Measurements from ENCODE around the gene PAPOLB. TPM values are rescaled to one million over a fixed set of nuclear protein-coding genes. Genes with fewer than 3 reads are reported as not detected.

PAPOLB gene
- total and polyA plus RNA-seq, 2 of the 8 experiments (the other 6 are each of a cell fraction or from before 2014, with no cell fraction given) = 0.02 to 0.15 TPM

DNA sequence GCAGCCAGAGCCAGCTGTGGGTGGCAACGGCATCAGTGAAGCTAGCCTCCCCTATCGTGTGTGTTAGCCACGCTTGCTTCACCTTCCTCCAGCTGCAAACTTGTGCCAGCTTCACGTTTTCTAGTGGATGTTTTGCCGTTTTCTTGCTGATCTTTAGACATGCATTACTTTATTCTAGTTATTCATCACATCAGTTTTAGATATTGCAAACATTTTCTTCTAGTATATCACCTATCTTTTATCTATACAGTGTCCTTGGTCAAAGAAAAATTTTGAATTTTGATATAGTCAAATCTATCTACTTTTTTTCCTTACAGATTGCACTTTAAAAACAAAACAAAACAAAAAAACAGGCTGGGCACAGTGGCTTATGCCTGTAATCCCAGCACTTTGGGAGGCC lies 6.7 kb upstream of the PAPOLB start:
- no peak for TF ChIP-seq EZH2 (IDR thresholded peaks at IDR 0.05; ENCODE audit: low read depth, low read length, severe bottlenecking)
- TF ChIP-seq, protein P1, sequence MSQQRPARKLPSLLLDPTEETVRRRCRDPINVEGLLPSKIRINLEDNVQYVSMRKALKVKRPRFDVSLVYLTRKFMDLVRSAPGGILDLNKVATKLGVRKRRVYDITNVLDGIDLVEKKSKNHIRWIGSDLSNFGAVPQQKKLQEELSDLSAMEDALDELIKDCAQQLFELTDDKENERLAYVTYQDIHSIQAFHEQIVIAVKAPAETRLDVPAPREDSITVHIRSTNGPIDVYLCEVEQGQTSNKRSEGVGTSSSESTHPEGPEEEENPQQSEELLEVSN (IDR thresholded peaks at IDR 0.05) = no peak
- TF ChIP-seq RNF2 (IDR thresholded peaks at IDR 0.05; ENCODE audit: borderline replicate concordance, low read depth, low read length, missing control alignments, poor library complexity, severe bottlenecking) = no peak
- no peak for TF ChIP-seq SP1 (IDR thresholded peaks at IDR 0.05; ENCODE audit: low read depth, low read length)
- no peak for TF ChIP-seq JUN (IDR thresholded peaks at IDR 0.05; ENCODE audit: low read depth, low read length)
- no peak for TF ChIP-seq TBP (IDR thresholded peaks at IDR 0.05; ENCODE audit: low read depth, low read length)
- TF ChIP-seq POU5F1 (IDR thresholded peaks at IDR 0.05; ENCODE audit: low read depth, low read length) = no peak
- no peak for TF ChIP-seq GTF2F1 (IDR thresholded peaks at IDR 0.05; ENCODE audit: borderline replicate concordance, low read depth, low read length)
- no peak for TF ChIP-seq BRCA1 (IDR thresholded peaks at IDR 0.05; ENCODE audit: low read depth, low read length)
- TF ChIP-seq PHF8 (conservative IDR thresholded peaks at IDR 0.05; ENCODE audit: low read depth, low read length) = no peak
- TF ChIP-seq POLR2A (IDR thresholded peaks at IDR 0.05; ENCODE audit: control extremely low read depth in 1 of 2, low read depth in 2 of 2, low read length in 2 of 2) = no peak
- TF ChIP-seq MAFK (IDR thresholded peaks at IDR 0.05; ENCODE audit: low read depth, low read length) = no peak
- no peak for TF ChIP-seq SAP30 (IDR thresholded peaks at IDR 0.05; ENCODE audit: insufficient read depth, insufficient replicate concordance, low read length)
- no peak for TF ChIP-seq CTBP2 (IDR thresholded peaks at IDR 0.05; ENCODE audit: borderline replicate concordance, insufficient read depth, insufficient read length, low read length)
- Histone ChIP-seq H2BK120ac (replicated peaks; ENCODE audit: low read depth, low read length) (no peak overlapping the region), H2AFZ (ENCODE audit: low read length) (no peak overlapping the region), H3K4me2 (ENCODE audit: insufficient read depth in 1 of 2, low read depth in 2 of 2, low read length in 2 of 2) (no peak overlapping the region), H4K8ac (ENCODE audit: extremely low read depth, insufficient read depth, low read length) (no peak overlapping the region), H4K5ac (ENCODE audit: insufficient read length, low read depth, low read length) (no peak overlapping the region), H3K79me2 (ENCODE audit: control insufficient read depth in 1 of 2, insufficient read depth in 2 of 2, low read length in 2 of 2) (no peaks in the 10 kb centered on the region), H3K9me3 (ENCODE audit: insufficient read depth in 2 of 2, low read depth in 1 of 2, low read length in 1 of 2) (no peaks in the 10 kb centered on the region), H3K4ac (replicated peaks; ENCODE audit: insufficient read length, low read depth, low read length) (no peak overlapping the region), H3K4me1 (replicated peaks in 1 of 4; ENCODE audit: control insufficient read depth in 3 of 4, insufficient read depth in 4 of 4, low read length in 3 of 4) (peaks cover 0 to 10% (median 4%) of the 10 kb centered on the region in 4 experiments; a peak in 2 of 7 replicates), H3K27ac (ENCODE audit: low read depth, low read length) (no peak overlapping the region), H2BK20ac (ENCODE audit: low read length) (no peak overlapping the region), H4K20me1 (replicated peaks in 1 of 2; ENCODE audit: control insufficient read depth in 1 of 2, insufficient read depth in 2 of 2, low read length in 2 of 2) (no peaks in the 10 kb centered on the region), H3K36me3 (ENCODE audit: control insufficient read depth in 2 of 4, insufficient read depth in 4 of 4, low read length in 3 of 4) (no peaks in the 10 kb centered on the region), H4K91ac (replicated peaks; ENCODE audit: insufficient read length, low read length) (no peak overlapping the region), H2AK5ac (ENCODE audit: low read depth, low read length) (no peak overlapping the region), H3K56ac (replicated peaks; ENCODE audit: insufficient read length, low read depth, low read length) (no peak overlapping the region), H3K23ac (ENCODE audit: insufficient read length) (no peak overlapping the region), H3K79me1 (ENCODE audit: low read depth, low read length) (no peaks in the 10 kb centered on the region), H2BK12ac (ENCODE audit: low read depth, low read length) (no peak overlapping the region), H3K4me3 (ENCODE audit: extremely low read depth in 1 of 4, insufficient read depth in 2 of 4, low read depth in 3 of 4, low read length in 4 of 4) (no peak overlapping the region), H3K18ac (ENCODE audit: extremely low read depth, low read length) (no peak overlapping the region), H3K27me3 (replicated peaks in 1 of 4; ENCODE audit: control insufficient read depth in 3 of 4, extremely low read depth in 1 of 4, insufficient read depth in 3 of 4, low read length in 3 of 4) (no peaks in the 10 kb centered on the region), H3K23me2 (ENCODE audit: low read depth, low read length) (no peaks in the 10 kb centered on the region), H2BK15ac (ENCODE audit: low read length) (no peak overlapping the region), H3K14ac (ENCODE audit: insufficient read length) (no peak overlapping the region), H3K9ac (replicated peaks in 1 of 4; ENCODE audit: extremely low read depth in 1 of 4, low read depth in 3 of 4, low read length in 3 of 4) (no peak overlapping the region), H2BK5ac (ENCODE audit: low read depth, low read length) (no peak overlapping the region)
- CTCF ChIA-PET (ENCODE audit: partially characterized antibody) = interaction anchor here (1.0 to 2.2 kb wide), 3 partner anchors 9 to 23 kb away, joined by 3 to 8 read pairs (median 4); partner anchors contain the start of gene RADIL
- POLR2A ChIA-PET (ENCODE audit: partially characterized antibody) = no interaction called here
- DNase-seq (ENCODE audit: low read depth in 1 of 2, low spot score in 2 of 2) (no peak), FAIRE-seq (no peak)
- WGBS, 2 experiments (ENCODE audit: extremely low coverage in 1 of 2, insufficient coverage in 1 of 2, insufficient read length in 1 of 2, insufficient replicate concordance in 2 of 2, low coverage in 1 of 2, low lambda C conversion rate in 2 of 2, missing lambda C conversion rate in 1 of 2) = 86% methylated on average over 5 of the region's 5 CpGs; no CpG with 5 or more reads in 1 of the 2 experiments

Measured in H1 (cell line).